Measurements from ENCODE around the gene CRIM1.

The CRIM1 gene

GRCh38 chr2:36464006-36464721 is 108.6 kb downstream of the CRIM1 start:
- peaks cover 2 to 11% of the 10 kb centered on the region in 2 donors for H3K36me3 Mint-ChIP-seq
- H3K9me3 Mint-ChIP-seq, result no peaks in the 10 kb centered on the region
- DNase-seq (no peak), ATAC-seq (replicated peaks) (peak in 1 of 2 donors; percentile 20)
- H3K27ac Mint-ChIP-seq, result no peak overlapping the region
- H3K27me3 Mint-ChIP-seq, result no peaks in the 10 kb centered on the region
- peaks cover 22 to 25% of the 10 kb centered on the region in 2 donors for H3K4me1 Mint-ChIP-seq
- H3K4me3 Mint-ChIP-seq, result no peak overlapping the region

- no peak overlapping the region for H3K27ac Mint-ChIP-seq
- peaks cover 28 to 34% of the 10 kb centered on the region in 2 donors for H3K4me1 Mint-ChIP-seq
- peaks cover 7 to 20% of the 10 kb centered on the region in 2 donors for H3K36me3 Mint-ChIP-seq
- no peak for DNase-seq
- H3K27me3 Mint-ChIP-seq, result no peaks in the 10 kb centered on the region
- ATAC-seq (replicated peaks), result peak; percentile 39 to 45
- no peak overlapping the region for H3K4me3 Mint-ChIP-seq
- H3K9me3 Mint-ChIP-seq, result no peaks in the 10 kb centered on the region
Observed at GRCh38 chr2:36466135-36466534, 110.6 kb downstream of the CRIM1 start.

GRCh38 chr2:36468463-36469105 is 113.0 kb downstream of the CRIM1 start:
- H3K27ac Mint-ChIP-seq, result no peak overlapping the region
- no peaks in the 10 kb centered on the region for H3K27me3 Mint-ChIP-seq
- no peaks in the 10 kb centered on the region for H3K9me3 Mint-ChIP-seq
- ATAC-seq (replicated peaks) (no peak), DNase-seq (no peak)
- peaks cover 17 to 34% of the 10 kb centered on the region in 2 donors for H3K4me1 Mint-ChIP-seq
- H3K36me3 Mint-ChIP-seq, result peaks cover 5 to 30% of the 10 kb centered on the region in 2 donors
- H3K4me3 Mint-ChIP-seq, result no peak overlapping the region

GRCh38 chr2:36469106-36469477 is 113.5 kb downstream of the CRIM1 start:
- H3K36me3 Mint-ChIP-seq, result peaks cover 8 to 32% of the 10 kb centered on the region in 2 donors
- peak in 1 of 2 donors; percentile 33 for ATAC-seq (replicated peaks)
- no peak overlapping the region for H3K4me3 Mint-ChIP-seq
- no peaks in the 10 kb centered on the region for H3K9me3 Mint-ChIP-seq
- H3K27me3 Mint-ChIP-seq, result no peaks in the 10 kb centered on the region
- H3K4me1 Mint-ChIP-seq, result peaks cover 17 to 34% of the 10 kb centered on the region in 2 donors
- no peak for DNase-seq
- H3K27ac Mint-ChIP-seq, result no peak overlapping the region

- H3K27me3 Mint-ChIP-seq, result no peaks in the 10 kb centered on the region
- peaks cover 11 to 35% of the 10 kb centered on the region in 2 donors for H3K36me3 Mint-ChIP-seq
- ATAC-seq (replicated peaks) (no peak), DNase-seq (no peak)
- H3K9me3 Mint-ChIP-seq, result no peaks in the 10 kb centered on the region
- peaks cover 14 to 28% of the 10 kb centered on the region in 2 donors for H3K4me1 Mint-ChIP-seq
- no peak overlapping the region for H3K4me3 Mint-ChIP-seq
- H3K27ac Mint-ChIP-seq, result no peak overlapping the region
Observed at GRCh38 chr2:36469710-36470109, 114.1 kb downstream of the CRIM1 start.

- ATAC-seq (replicated peaks) (no peak), DNase-seq (no peak)
- Mint-ChIP-seq H3K27ac (no peak overlapping the region), H3K9me3 (peaks cover 12 to 18% of the 10 kb centered on the region in 2 donors), H3K36me3 (peaks cover 37 to 61% of the 10 kb centered on the region in 2 donors), H3K4me1 (peaks cover 11 to 35% of the 10 kb centered on the region in 2 donors), H3K4me3 (no peak overlapping the region), H3K27me3 (no peaks in the 10 kb centered on the region)
Observed at GRCh38 chr2:36473230-36473629, 117.7 kb downstream of the CRIM1 start.

- ATAC-seq (replicated peaks) (no peak), DNase-seq (no peak)
- Mint-ChIP-seq H3K4me1 (peaks cover 7 to 32% of the 10 kb centered on the region in 2 donors), H3K4me3 (no peak overlapping the region), H3K36me3 (peaks cover 35 to 66% of the 10 kb centered on the region in 2 donors), H3K27me3 (no peaks in the 10 kb centered on the region), H3K9me3 (peaks cover 13 to 18% of the 10 kb centered on the region in 2 donors), H3K27ac (no peak overlapping the region)
Observed at GRCh38 chr2:36476411-36476810, 120.8 kb downstream of the CRIM1 start.

GRCh38 chr2:36477315-36477714 is 121.7 kb downstream of the CRIM1 start:
- no peaks in the 10 kb centered on the region for H3K27me3 Mint-ChIP-seq
- peaks cover 13 to 18% of the 10 kb centered on the region in 2 donors for H3K9me3 Mint-ChIP-seq
- H3K4me3 Mint-ChIP-seq, result no peak overlapping the region
- ATAC-seq (replicated peaks) (peak; percentile 75 to 77), DNase-seq (no peak)
- peaks cover 7 to 32% of the 10 kb centered on the region in 2 donors for H3K4me1 Mint-ChIP-seq
- H3K27ac Mint-ChIP-seq, result peak overlapping the region; percentile 59
- H3K36me3 Mint-ChIP-seq, result peaks cover 35 to 71% of the 10 kb centered on the region in 2 donors

- peak overlapping the region; percentile 59 for H3K27ac Mint-ChIP-seq
- peaks cover 13 to 18% of the 10 kb centered on the region in 2 donors for H3K9me3 Mint-ChIP-seq
- peak overlapping the region in 1 of 2 donors; percentile 32 for H3K4me3 Mint-ChIP-seq
- H3K4me1 Mint-ChIP-seq, result peaks cover 7 to 32% of the 10 kb centered on the region in 2 donors
- DNase-seq (no peak), ATAC-seq (replicated peaks) (peak; percentile 66 to 74)
- no peaks in the 10 kb centered on the region for H3K27me3 Mint-ChIP-seq
- peaks cover 35 to 68% of the 10 kb centered on the region in 2 donors for H3K36me3 Mint-ChIP-seq
Observed at GRCh38 chr2:36477746-36478145, 122.2 kb downstream of the CRIM1 start.

- ATAC-seq (replicated peaks) (no peak), DNase-seq (no peak)
- H3K27ac Mint-ChIP-seq, result no peak overlapping the region
- H3K4me1 Mint-ChIP-seq, result peaks cover 7 to 32% of the 10 kb centered on the region in 2 donors
- H3K4me3 Mint-ChIP-seq, result no peak overlapping the region
- H3K36me3 Mint-ChIP-seq, result peaks cover 35 to 68% of the 10 kb centered on the region in 2 donors
- H3K9me3 Mint-ChIP-seq, result peaks cover 13 to 18% of the 10 kb centered on the region in 2 donors
- H3K27me3 Mint-ChIP-seq, result no peaks in the 10 kb centered on the region
Observed at GRCh38 chr2:36478332-36478738, 122.8 kb downstream of the CRIM1 start.

GRCh38 chr2:36478999-36479398 is 123.4 kb downstream of the CRIM1 start:
- DNase-seq (no peak), ATAC-seq (replicated peaks) (peak; percentile 37 to 49)
- H3K27ac Mint-ChIP-seq, result peak overlapping the region; percentile 37
- H3K4me3 Mint-ChIP-seq, result no peak overlapping the region
- peaks cover 13 to 18% of the 10 kb centered on the region in 2 donors for H3K9me3 Mint-ChIP-seq
- H3K27me3 Mint-ChIP-seq, result no peaks in the 10 kb centered on the region
- H3K4me1 Mint-ChIP-seq, result peaks cover 7 to 32% of the 10 kb centered on the region in 2 donors
- H3K36me3 Mint-ChIP-seq, result peaks cover 33 to 65% of the 10 kb centered on the region in 2 donors

GRCh38 chr2:36479406-36479805 is 123.8 kb downstream of the CRIM1 start:
- Mint-ChIP-seq H3K27me3 (no peaks in the 10 kb centered on the region), H3K4me1 (peaks cover 7 to 32% of the 10 kb centered on the region in 2 donors), H3K9me3 (peaks cover 13 to 18% of the 10 kb centered on the region in 2 donors), H3K27ac (no peak overlapping the region), H3K36me3 (peaks cover 30 to 64% of the 10 kb centered on the region in 2 donors), H3K4me3 (no peak overlapping the region)
- DNase-seq, result no peak
- no peak for ATAC-seq (replicated peaks)

- Mint-ChIP-seq H3K9me3 (peaks cover 13 to 18% of the 10 kb centered on the region in 2 donors), H3K27me3 (no peaks in the 10 kb centered on the region)
- ATAC-seq (replicated peaks), result no peak
Observed at GRCh38 chr2:36480028-36480427, 124.5 kb downstream of the CRIM1 start.

GRCh38 chr2:36480636-36481035 is 125.1 kb downstream of the CRIM1 start:
- Mint-ChIP-seq H3K36me3 (peaks cover 23 to 54% of the 10 kb centered on the region in 2 donors), H3K4me3 (no peak overlapping the region), H3K4me1 (peaks cover 7 to 32% of the 10 kb centered on the region in 2 donors), H3K27ac (no peak overlapping the region), H3K9me3 (peaks cover 11 to 14% of the 10 kb centered on the region in 2 donors), H3K27me3 (no peaks in the 10 kb centered on the region)
- DNase-seq (no peak), ATAC-seq (replicated peaks) (no peak)

More at GRCh38 chr2:36480028-36480427, 124.5 kb downstream of the CRIM1 start:
- no peak overlapping the region for H3K4me3 Mint-ChIP-seq
- no peak overlapping the region for H3K27ac Mint-ChIP-seq
- H3K36me3 Mint-ChIP-seq, result peaks cover 26 to 59% of the 10 kb centered on the region in 2 donors
- peaks cover 7 to 32% of the 10 kb centered on the region in 2 donors for H3K4me1 Mint-ChIP-seq
- no peak for DNase-seq

All from stimulated activated naive B cell treated with anti-CD40 and anti-IgM and Interleukin-4, amounts not matched to agents 10 μg/mL and 1 μg/mL and 100 μg/mL, for 72 hours (primary cell).